ENCODE measurements around the gene BCKDHA.
"Not testable (repeated sequence)": the region's sequence is repeated elsewhere in the genome, so short reads cannot be mapped to it uniquely, and the experiment has no call there.

The BCKDHA gene

GRCh38 chr19:41367848-41368301 lies 29.7 kb upstream of the BCKDHA start:
- DNase-seq (ENCODE audit: low read depth), result peak; percentile 88
- TF ChIP-seq CTCF (conservative IDR thresholded peaks at IDR 0.05; ENCODE audit: low read depth, low read length), result no peak
- no peak overlapping the region for H3K4me3 ChIP-seq (ENCODE audit: low read depth, low read length)

GRCh38 chr19:41369769-41370168 lies 27.8 kb upstream of the BCKDHA start:
- no peak for DNase-seq (ENCODE audit: low read depth)
- no peak overlapping the region for H3K4me3 ChIP-seq (ENCODE audit: low read depth, low read length)
- TF ChIP-seq CTCF (conservative IDR thresholded peaks at IDR 0.05; ENCODE audit: low read depth, low read length), result no peak

GRCh38 chr19:41371119-41371518 lies 26.5 kb upstream of the BCKDHA start:
- DNase-seq (ENCODE audit: low read depth); H3K4me3 ChIP-seq (ENCODE audit: low read depth, low read length): not testable (repeated sequence)

GRCh38 chr19:41371541-41371940 lies 26.1 kb upstream of the BCKDHA start:
- TF ChIP-seq CTCF (conservative IDR thresholded peaks at IDR 0.05; ENCODE audit: low read depth, low read length), result no peak

GRCh38 chr19:41372501-41372900 lies 25.1 kb upstream of the BCKDHA start:
- DNase-seq (ENCODE audit: low read depth), result no peak
- no peak for TF ChIP-seq CTCF (conservative IDR thresholded peaks at IDR 0.05; ENCODE audit: low read depth, low read length)
- H3K4me3 ChIP-seq (ENCODE audit: low read depth, low read length), result no peak overlapping the region

More at GRCh38 chr19:41371541-41371940, 26.1 kb upstream of the BCKDHA start:
- DNase-seq (ENCODE audit: low read depth), result no peak
- H3K4me3 ChIP-seq (ENCODE audit: low read depth, low read length), result no peak overlapping the region

GRCh38 chr19:41373993-41374392 lies 23.6 kb upstream of the BCKDHA start:
- no peak overlapping the region for H3K4me3 ChIP-seq (ENCODE audit: low read depth, low read length)
- peak; percentile 97 for DNase-seq (ENCODE audit: low read depth)
- no peak for TF ChIP-seq CTCF (conservative IDR thresholded peaks at IDR 0.05; ENCODE audit: low read depth, low read length)

GRCh38 chr19:41376241-41376997 lies 21.2 kb upstream of the BCKDHA start, which contains the start of gene TMEM91:
TSS of gene TMEM91 (plus strand) at chr19:41376533. CDS start at chr19:41378310, 1,777 bp downstream.
- DNase-seq (ENCODE audit: low read depth), result peak; percentile 40
- TF ChIP-seq CTCF (conservative IDR thresholded peaks at IDR 0.05; ENCODE audit: low read depth, low read length), result no peak
- peak within 1 kb of the TSS; percentile 70 for H3K4me3 ChIP-seq (ENCODE audit: low read depth, low read length)
